ENCODE results near the gene LIN54. TPM values are rescaled to one million over a fixed set of nuclear protein-coding genes. Genes with fewer than 3 reads are reported as not detected.

The LIN54 gene
- polyA plus RNA-seq, 2 of the 4 experiments (the other 2 are of a cell fraction): 6.7 to 12.7 TPM

DNA sequence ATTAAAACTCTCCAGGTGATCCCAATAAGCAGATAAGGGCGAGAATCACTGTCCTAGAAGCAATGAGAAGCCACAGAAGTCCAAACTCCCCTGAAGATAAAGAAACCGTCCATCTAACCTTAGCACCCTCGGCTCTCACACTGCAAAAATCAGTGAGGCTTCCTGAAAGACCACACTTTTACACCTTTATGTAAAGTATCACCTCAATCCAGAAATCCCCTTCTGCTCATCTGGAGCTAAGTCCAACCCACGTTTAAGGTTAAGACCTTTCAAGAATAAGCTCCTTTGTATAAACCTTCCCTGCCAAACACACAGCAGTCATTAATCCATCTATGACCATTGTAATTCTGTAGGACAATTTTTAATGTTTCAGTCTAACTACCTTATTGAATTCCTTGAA, 41.7 kb downstream of the LIN54 start:
- no peak overlapping the region for H3K4me3 ChIP-seq
- DNase-seq (ENCODE audit: low read depth in 1 of 2, low spot score in 1 of 2) (no peak), ATAC-seq (no peak), FAIRE-seq (no peak)
- CTCF ChIA-PET: interaction anchor here (1.3 kb wide), 1 partner anchor 8 kb away, joined by 3 read pairs; no protein-coding TSS in a partner anchor
- no peak overlapping the region for H3K4me2 ChIP-seq
- no peaks in the 10 kb centered on the region for H3K4me1 ChIP-seq
- TF ChIP-seq EHMT2 (IDR thresholded peaks at IDR 0.05; ENCODE audit: low read depth) (no peak), HOXA7 (CRISPR knock-in tag; IDR thresholded peaks at IDR 0.05) (no peak), GATA3 (IDR thresholded peaks at IDR 0.05; ENCODE audit: borderline replicate concordance) (no peak), RFX5 (IDR thresholded peaks at IDR 0.05) (no peak), MYC (IDR thresholded peaks at IDR 0.05; ENCODE audit: borderline replicate concordance, low read length) (no peak), RNF2 (IDR thresholded peaks at IDR 0.05; ENCODE audit: borderline replicate concordance, low read depth) (no peak), FOSL2 (IDR thresholded peaks at IDR 0.05) (no peak), FOSL2 (CRISPR knock-in tag; IDR thresholded peaks at IDR 0.05) (no peak), FOXS1 (CRISPR knock-in tag; IDR thresholded peaks at IDR 0.05) (no peak)
- TF ChIP-seq, protein P1, sequence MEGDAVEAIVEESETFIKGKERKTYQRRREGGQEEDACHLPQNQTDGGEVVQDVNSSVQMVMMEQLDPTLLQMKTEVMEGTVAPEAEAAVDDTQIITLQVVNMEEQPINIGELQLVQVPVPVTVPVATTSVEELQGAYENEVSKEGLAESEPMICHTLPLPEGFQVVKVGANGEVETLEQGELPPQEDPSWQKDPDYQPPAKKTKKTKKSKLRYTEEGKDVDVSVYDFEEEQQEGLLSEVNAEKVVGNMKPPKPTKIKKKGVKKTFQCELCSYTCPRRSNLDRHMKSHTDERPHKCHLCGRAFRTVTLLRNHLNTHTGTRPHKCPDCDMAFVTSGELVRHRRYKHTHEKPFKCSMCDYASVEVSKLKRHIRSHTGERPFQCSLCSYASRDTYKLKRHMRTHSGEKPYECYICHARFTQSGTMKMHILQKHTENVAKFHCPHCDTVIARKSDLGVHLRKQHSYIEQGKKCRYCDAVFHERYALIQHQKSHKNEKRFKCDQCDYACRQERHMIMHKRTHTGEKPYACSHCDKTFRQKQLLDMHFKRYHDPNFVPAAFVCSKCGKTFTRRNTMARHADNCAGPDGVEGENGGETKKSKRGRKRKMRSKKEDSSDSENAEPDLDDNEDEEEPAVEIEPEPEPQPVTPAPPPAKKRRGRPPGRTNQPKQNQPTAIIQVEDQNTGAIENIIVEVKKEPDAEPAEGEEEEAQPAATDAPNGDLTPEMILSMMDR (IDR thresholded peaks at IDR 0.05): no peak
- POLR2A ChIA-PET: no interaction called here
- WGBS (ENCODE audit: missing lambda C conversion rate): 92% methylated on average over 4 of the region's 4 CpGs
- no peak overlapping the region for H3K27ac ChIP-seq
- H3K9me3 ChIP-seq: no peaks in the 10 kb centered on the region

DNA sequence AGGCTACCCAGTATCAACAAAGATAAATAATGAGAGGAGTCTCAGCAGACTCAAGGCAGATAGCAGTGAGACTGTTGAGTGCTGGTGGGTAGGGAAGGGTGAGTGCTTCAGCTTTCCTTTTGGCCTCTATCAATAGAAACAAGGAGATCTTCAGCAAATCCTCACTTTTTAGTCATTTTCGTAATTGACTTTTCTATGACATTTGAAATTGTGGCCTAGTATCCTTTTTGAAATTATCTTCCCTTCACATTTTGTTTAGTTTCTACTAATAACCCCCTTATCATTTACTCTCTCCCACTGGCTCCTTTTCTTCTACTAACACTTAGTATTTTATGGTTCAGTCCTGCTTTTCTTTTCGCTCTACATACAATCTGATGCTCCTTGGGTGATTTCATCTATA, 44.9 kb downstream of the LIN54 start:
- FAIRE-seq (no peak), DNase-seq (ENCODE audit: low read depth in 1 of 2, low spot score in 1 of 2) (no peak), ATAC-seq (no peak)
- no peak overlapping the region for H3K4me3 ChIP-seq
- TF ChIP-seq POLR2AphosphoS2 (conservative IDR thresholded peaks at IDR 0.05; ENCODE audit: low read length) (no peak), TP53 (CRISPR knock-in tag; IDR thresholded peaks at IDR 0.05) (no peak), RAD21 (conservative IDR thresholded peaks at IDR 0.05 in 1 of 2, IDR thresholded peaks at IDR 0.05 in 1 of 2) (no peak), RFX5 (IDR thresholded peaks at IDR 0.05) (no peak), NR3C1 (IDR thresholded peaks at IDR 0.05) (no peak), KDM5A (IDR thresholded peaks at IDR 0.05) (no peak), HOXB13 (CRISPR knock-in tag; IDR thresholded peaks at IDR 0.05; ENCODE audit: low read depth) (no peak), HDAC2 (IDR thresholded peaks at IDR 0.05) (no peak), HOXA7 (CRISPR knock-in tag; IDR thresholded peaks at IDR 0.05) (no peak)
- no peaks in the 10 kb centered on the region for H3K4me1 ChIP-seq
- no peak overlapping the region for H3K27ac ChIP-seq
- no peak overlapping the region for H3K4me2 ChIP-seq
- POLR2A ChIA-PET: no interaction called here
- H3K9me3 ChIP-seq: no peaks in the 10 kb centered on the region
- CTCF ChIA-PET: interaction anchor here (1.4 kb wide), 1 partner anchor 27 kb away, joined by 3 read pairs; no protein-coding TSS in a partner anchor
- 87% methylated on average over 2 of the region's 2 CpGs for WGBS (ENCODE audit: missing lambda C conversion rate)

DNA sequence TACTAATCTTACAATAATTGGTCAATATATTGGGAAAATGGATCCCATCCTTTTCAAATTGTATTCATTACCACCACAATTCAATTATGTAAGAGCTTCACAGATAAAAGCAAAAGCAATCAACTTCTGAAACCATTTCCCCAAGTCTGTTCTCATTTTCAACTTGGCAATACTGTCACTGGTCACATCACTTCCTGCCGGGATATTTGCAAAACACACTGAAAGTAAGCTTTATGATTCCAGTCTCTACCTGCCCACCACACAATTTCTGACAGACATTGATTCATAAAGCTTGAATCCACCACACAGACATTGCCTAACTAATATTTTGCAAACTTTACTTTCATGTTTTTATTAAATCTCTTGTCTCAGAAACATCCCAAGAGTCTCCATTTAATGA, 53.6 kb downstream of the LIN54 start:
- no peak overlapping the region for H3K4me2 ChIP-seq
- ChIA-PET CTCF (no interaction called here), POLR2A (no interaction called here)
- 95% methylated on average over 1 of the region's 1 CpG for WGBS (ENCODE audit: missing lambda C conversion rate)
- H3K9me3 ChIP-seq: no peaks in the 10 kb centered on the region
- DNase-seq (ENCODE audit: low read depth in 1 of 2, low spot score in 1 of 2) (no peak), ATAC-seq (no peak), FAIRE-seq (no peak)
- TF ChIP-seq CBX2 (IDR thresholded peaks at IDR 0.05; ENCODE audit: borderline replicate concordance, low read depth) (no peak), HDAC2 (IDR thresholded peaks at IDR 0.05) (no peak), CHD2 (IDR thresholded peaks at IDR 0.05; ENCODE audit: low read length, partially characterized antibody) (no peak), HOXB13 (CRISPR knock-in tag; IDR thresholded peaks at IDR 0.05; ENCODE audit: low read depth) (no peak), GATA3 (IDR thresholded peaks at IDR 0.05; ENCODE audit: borderline replicate concordance) (no peak), MAZ (IDR thresholded peaks at IDR 0.05; ENCODE audit: borderline replicate concordance, low read depth, low read length) (no peak), FOXS1 (CRISPR knock-in tag; IDR thresholded peaks at IDR 0.05) (no peak), RARB (CRISPR knock-in tag; IDR thresholded peaks at IDR 0.05) (no peak), TP53 (CRISPR knock-in tag; IDR thresholded peaks at IDR 0.05) (no peak), KDM1A (IDR thresholded peaks at IDR 0.05; ENCODE audit: low read depth) (no peak), CBX8 (IDR thresholded peaks at IDR 0.05) (no peak)
- TF ChIP-seq, protein P2, sequence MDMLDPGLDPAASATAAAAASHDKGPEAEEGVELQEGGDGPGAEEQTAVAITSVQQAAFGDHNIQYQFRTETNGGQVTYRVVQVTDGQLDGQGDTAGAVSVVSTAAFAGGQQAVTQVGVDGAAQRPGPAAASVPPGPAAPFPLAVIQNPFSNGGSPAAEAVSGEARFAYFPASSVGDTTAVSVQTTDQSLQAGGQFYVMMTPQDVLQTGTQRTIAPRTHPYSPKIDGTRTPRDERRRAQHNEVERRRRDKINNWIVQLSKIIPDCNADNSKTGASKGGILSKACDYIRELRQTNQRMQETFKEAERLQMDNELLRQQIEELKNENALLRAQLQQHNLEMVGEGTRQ (IDR thresholded peaks at IDR 0.05): no peak
- TF ChIP-seq, protein P3, sequence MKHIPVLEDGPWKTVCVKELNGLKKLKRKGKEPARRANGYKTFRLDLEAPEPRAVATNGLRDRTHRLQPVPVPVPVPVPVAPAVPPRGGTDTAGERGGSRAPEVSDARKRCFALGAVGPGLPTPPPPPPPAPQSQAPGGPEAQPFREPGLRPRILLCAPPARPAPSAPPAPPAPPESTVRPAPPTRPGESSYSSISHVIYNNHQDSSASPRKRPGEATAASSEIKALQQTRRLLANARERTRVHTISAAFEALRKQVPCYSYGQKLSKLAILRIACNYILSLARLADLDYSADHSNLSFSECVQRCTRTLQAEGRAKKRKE (CRISPR knock-in tag; IDR thresholded peaks at IDR 0.05; ENCODE audit: low read depth): no peak
- TF ChIP-seq, protein P4, sequence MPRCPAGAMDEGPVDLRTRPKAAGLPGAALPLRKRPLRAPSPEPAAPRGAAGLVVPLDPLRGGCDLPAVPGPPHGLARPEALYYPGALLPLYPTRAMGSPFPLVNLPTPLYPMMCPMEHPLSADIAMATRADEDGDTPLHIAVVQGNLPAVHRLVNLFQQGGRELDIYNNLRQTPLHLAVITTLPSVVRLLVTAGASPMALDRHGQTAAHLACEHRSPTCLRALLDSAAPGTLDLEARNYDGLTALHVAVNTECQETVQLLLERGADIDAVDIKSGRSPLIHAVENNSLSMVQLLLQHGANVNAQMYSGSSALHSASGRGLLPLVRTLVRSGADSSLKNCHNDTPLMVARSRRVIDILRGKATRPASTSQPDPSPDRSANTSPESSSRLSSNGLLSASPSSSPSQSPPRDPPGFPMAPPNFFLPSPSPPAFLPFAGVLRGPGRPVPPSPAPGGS (IDR thresholded peaks at IDR 0.05): no peak
- no peaks in the 10 kb centered on the region for H3K4me1 ChIP-seq
- no peak overlapping the region for H3K4me3 ChIP-seq
- H3K27ac ChIP-seq: no peak overlapping the region
